HEK293 (cell line): Measurements from ENCODE around the gene CSNK2A2.

Experiments used
- ATF2 ChIP-seq: fragments of 450-650 bp; formaldehyde crosslinking; IDR thresholded peaks from 2 replicates; pipeline ENCODE4 v1.5.1; 2016; ENCODE audit warnings: missing biosample characterization, missing genetic modification characterization, low read depth
- CTCF ChIP-seq: fragments of 450-650 bp; formaldehyde crosslinking; IDR thresholded peaks from 2 replicates; pipeline ENCODE4 v1.5.1; 2016; ENCODE audit warnings: missing biosample characterization, missing genetic modification characterization
- PATZ1 ChIP-seq: fragments of 450-650 bp; formaldehyde crosslinking; IDR thresholded peaks from 2 replicates; pipeline ENCODE4 v1.5.1; 2016; ENCODE audit warnings: missing biosample characterization, missing genetic modification characterization
- ZNF302 ChIP-seq: fragments of 450-650 bp; formaldehyde crosslinking; IDR thresholded peaks from 2 replicates; pipeline ENCODE4 v1.5.1; 2016; ENCODE audit warnings: missing biosample characterization, missing genetic modification characterization, low read depth
- ZNF311 ChIP-seq: fragments of 450-650 bp; formaldehyde crosslinking; IDR thresholded peaks from 2 replicates; pipeline ENCODE4 v1.5.1; 2017; ENCODE audit warnings: missing biosample characterization, missing genetic modification characterization, borderline replicate concordance
- ZNF366 ChIP-seq: fragments of 450-650 bp; formaldehyde crosslinking; conservative IDR thresholded peaks from 2 replicates; pipeline ENCODE4 v1.5.1; 2016; ENCODE audit warnings: missing biosample characterization, missing genetic modification characterization
- ZNF777 ChIP-seq: fragments of 450-650 bp; formaldehyde crosslinking; IDR thresholded peaks from 2 replicates; pipeline ENCODE4 v1.5.1; 2017; ENCODE audit warnings: missing biosample characterization, missing genetic modification characterization, borderline replicate concordance

GRCh38 chr16:58177353-58177710 is 20.6 kb downstream of the CSNK2A2 start:
- TF ChIP-seq ZNF311 (tag by site-specific recombination), result no peak
- TF ChIP-seq ZNF777 (tag by site-specific recombination), result no peak
- no peak for TF ChIP-seq ZNF366 (tag by site-specific recombination)
- TF ChIP-seq PATZ1, result no peak
- TF ChIP-seq ZNF302 (tag by site-specific recombination), result no peak
- TF ChIP-seq ATF2 (tag by site-specific recombination), result no peak
- TF ChIP-seq CTCF, result no peak
